Measurements from ENCODE around the gene SDF4. TPM values are rescaled to one million over a fixed set of nuclear protein-coding genes. Genes with fewer than 3 reads are reported as not detected.

Gene SDF4
- total and polyA plus RNA-seq, 2 of the 8 experiments (the other 6 are each of a cell fraction or from before 2014, with no cell fraction given): 45.5 to 75.6 TPM

- H4K20me1 ChIP-seq (replicated peaks in 1 of 2; ENCODE audit: control insufficient read depth in 1 of 2, insufficient read depth in 2 of 2, low read length in 2 of 2): peaks cover 3 to 16% of the 10 kb centered on the region in 2 experiments
- H3K4me1 ChIP-seq (replicated peaks in 1 of 4; ENCODE audit: control insufficient read depth in 3 of 4, insufficient read depth in 4 of 4, low read length in 3 of 4): no peaks in the 10 kb centered on the region
- 92% methylated on average over 21 of the region's 24 CpGs; no CpG with 5 or more reads in 1 of the 2 experiments for WGBS, 2 experiments (ENCODE audit: extremely low coverage in 1 of 2, insufficient coverage in 1 of 2, insufficient read length in 1 of 2, insufficient replicate concordance in 2 of 2, low coverage in 1 of 2, low lambda C conversion rate in 2 of 2, missing lambda C conversion rate in 1 of 2)
- no peak overlapping the region for H3K4ac ChIP-seq (replicated peaks; ENCODE audit: insufficient read length, low read depth, low read length)
- no peaks in the 10 kb centered on the region for H3K9me3 ChIP-seq (ENCODE audit: insufficient read depth in 2 of 2, low read depth in 1 of 2, low read length in 1 of 2)
- peaks cover 7% of the 10 kb centered on the region for H3K79me1 ChIP-seq (ENCODE audit: low read depth, low read length)
- no peak overlapping the region for H3K27ac ChIP-seq (ENCODE audit: low read depth, low read length)
- no peak overlapping the region for H2BK120ac ChIP-seq (replicated peaks; ENCODE audit: low read depth, low read length)
- H2BK5ac ChIP-seq (ENCODE audit: low read depth, low read length): no peak overlapping the region; the same call in 1 of the 2 replicates
- no peak overlapping the region for H4K5ac ChIP-seq (ENCODE audit: insufficient read length, low read depth, low read length)
- ChIA-PET POLR2A (ENCODE audit: partially characterized antibody) (interaction anchor here (0.8 to 1.1 kb wide), 2 partner anchors 11 to 98 kb away, joined by 3 read pairs; no protein-coding TSS in a partner anchor), CTCF (ENCODE audit: partially characterized antibody) (interaction anchor here (1.1 kb wide), 1 partner anchor 58 kb away, joined by 3 read pairs; no protein-coding TSS in a partner anchor)
- H3K18ac ChIP-seq (ENCODE audit: extremely low read depth, low read length): no peak overlapping the region
- H3K36me3 ChIP-seq (ENCODE audit: control insufficient read depth in 2 of 4, insufficient read depth in 4 of 4, low read length in 3 of 4): peaks cover 2 to 36% (median 16%) of the 10 kb centered on the region in 4 experiments; a peak in 7 of 8 replicates
- no peaks in the 10 kb centered on the region for H3K23me2 ChIP-seq (ENCODE audit: low read depth, low read length)
- no peak overlapping the region for H3K23ac ChIP-seq (ENCODE audit: insufficient read length)
- DNase-seq (ENCODE audit: low read depth in 1 of 2, low spot score in 2 of 2): no peak
- no peak overlapping the region for H3K9ac ChIP-seq (replicated peaks in 1 of 4; ENCODE audit: extremely low read depth in 1 of 4, low read depth in 3 of 4, low read length in 3 of 4)
- no peak overlapping the region for H3K56ac ChIP-seq (replicated peaks; ENCODE audit: insufficient read length, low read depth, low read length)
- H3K79me2 ChIP-seq (ENCODE audit: control insufficient read depth in 1 of 2, insufficient read depth in 2 of 2, low read length in 2 of 2): no peaks in the 10 kb centered on the region; a peak in 1 of 4 replicates
- no peak overlapping the region for H3K4me2 ChIP-seq (ENCODE audit: insufficient read depth in 1 of 2, low read depth in 2 of 2, low read length in 2 of 2)
- no peak overlapping the region for H3K14ac ChIP-seq (ENCODE audit: insufficient read length)
- H2BK12ac ChIP-seq (ENCODE audit: low read depth, low read length): no peak overlapping the region
- no peak overlapping the region for H2BK20ac ChIP-seq (ENCODE audit: low read length)
- H2AFZ ChIP-seq (ENCODE audit: low read length): no peak overlapping the region
- FAIRE-seq: no peak
- no peak overlapping the region for H4K91ac ChIP-seq (replicated peaks; ENCODE audit: insufficient read length, low read length)
- no peak overlapping the region for H2AK5ac ChIP-seq (ENCODE audit: low read depth, low read length)
- no peak overlapping the region for H3K4me3 ChIP-seq (ENCODE audit: extremely low read depth in 1 of 4, insufficient read depth in 2 of 4, low read depth in 3 of 4, low read length in 4 of 4)
- H3K27me3 ChIP-seq (replicated peaks in 1 of 4; ENCODE audit: control insufficient read depth in 3 of 4, extremely low read depth in 1 of 4, insufficient read depth in 3 of 4, low read length in 3 of 4): no peaks in the 10 kb centered on the region
- no peak overlapping the region for H4K8ac ChIP-seq (ENCODE audit: extremely low read depth, insufficient read depth, low read length)
- no peak overlapping the region for H2BK15ac ChIP-seq (ENCODE audit: low read length)
- TF ChIP-seq SIX5 (IDR thresholded peaks at IDR 0.05; ENCODE audit: low read depth, low read length) (no peak), TBP (IDR thresholded peaks at IDR 0.05; ENCODE audit: low read depth, low read length) (no peak), SRF (IDR thresholded peaks at IDR 0.05; ENCODE audit: low read depth, low read length) (no peak), TAF1 (IDR thresholded peaks at IDR 0.05; ENCODE audit: low read depth, low read length) (no peak), POLR2A (IDR thresholded peaks at IDR 0.05; ENCODE audit: control extremely low read depth in 1 of 2, low read depth in 2 of 2, low read length in 2 of 2) (no peak), MAX (IDR thresholded peaks at IDR 0.05) (no peak), RFX5 (IDR thresholded peaks at IDR 0.05; ENCODE audit: borderline replicate concordance, low read depth, low read length) (no peak), SP1 (IDR thresholded peaks at IDR 0.05; ENCODE audit: low read depth, low read length) (no peak), YY1 (IDR thresholded peaks at IDR 0.05; ENCODE audit: low read depth, low read length) (no peak), ASH2L (IDR thresholded peaks at IDR 0.05; ENCODE audit: low read length) (no peak), TAF7 (optimal IDR thresholded peaks at IDR 0.05; ENCODE audit: borderline replicate concordance, low read depth, low read length) (no peak), E2F6 (IDR thresholded peaks at IDR 0.05) (no peak), MAFK (IDR thresholded peaks at IDR 0.05; ENCODE audit: low read depth, low read length) (no peak), KDM4A (IDR thresholded peaks at IDR 0.05; ENCODE audit: low read depth, low read length, severe bottlenecking) (no peak), FOSL1 (IDR thresholded peaks at IDR 0.05; ENCODE audit: insufficient read depth, low read depth, low read length) (no peak)
Measured at GRCh38 chr1:1220197-1220596, 11.6 kb downstream of the SDF4 start.

All from H1 (cell line).